Right atrium auricular region (tissue), 2 donors: Measurements from ENCODE around the gene INO80E. TPM values are rescaled to one million over a fixed set of nuclear protein-coding genes. Genes with fewer than 3 reads are reported as not detected.
A peak's percentile ranks its signal among the peaks of the same experiment; 100 is the strongest.
"Not testable (repeated sequence)": the region's sequence is repeated elsewhere in the genome, so short reads cannot be mapped to it uniquely, and the experiment has no call there.

ENCODE experiments used
- DNase-seq: peaks from one replicate; pipeline ENCODE4 v3.0.0-alpha.2; 2019; ENCODE audit warnings: low spot score
- H3K27ac ChIP-seq, 2 donors: fragments of 200-600 bp; sonication (generic); 1 replicate in 1 of 2; 2 replicates in 1 of 2; pipeline ENCODE4 v1.5.1; 2016 to 2019
- H3K27me3 ChIP-seq, 2 donors: fragments of 200-600 bp; sonication (generic); one replicate each; pipeline versions ENCODE4 v1.5.1 to v1.6.0; 2017 to 2019
- H3K36me3 ChIP-seq: fragments of 200-600 bp; sonication (generic); one replicate; pipeline ENCODE4 v1.5.1; 2016
- H3K4me1 ChIP-seq, 2 donors: fragments of 200-600 bp; sonication (generic); one replicate each; pipeline versions ENCODE4 v1.5.1 to v1.6.0; 2017 to 2019
- H3K4me3 ChIP-seq, 2 donors: fragments of 200-600 bp; sonication (generic); 1 replicate in 1 of 2; 2 replicates in 1 of 2; pipeline ENCODE4 v1.5.1; 2017 to 2019; ENCODE audit warnings: mild to moderate bottlenecking in 1 of 2, moderate library complexity in 1 of 2
- H3K9me3 ChIP-seq, 2 donors: fragments of 200-600 bp; sonication (generic); one replicate each; pipeline ENCODE4 v1.5.1; 2019
- CTCF ChIP-seq, 2 donors: fragments of 200-600 bp; sonication (generic); IDR thresholded peaks; one replicate each; pipeline ENCODE4 v1.5.1; 2019; ENCODE audit warnings: antibody characterized with exemption in 2 of 2
- total RNA-seq, 2 donors: library from RNA; depleted of rRNA; stranded (reverse); fragments of >200 nt; gene quantifications; one replicate each; pipeline ENCODE4 v1.1.0, GENCODE V29; 2016

The INO80E gene
- total RNA-seq, 2 donors from 2014 or later: 33.4 to 117 TPM

- Histone ChIP-seq H3K27ac (no peak overlapping the region), H3K36me3 (no peaks in the 10 kb centered on the region), H3K4me1 (peaks cover 0 to 18% of the 10 kb centered on the region in 2 donors), H3K4me3 (no peak overlapping the region), H3K9me3 (no peaks in the 10 kb centered on the region), H3K27me3 (no peaks in the 10 kb centered on the region)
- TF ChIP-seq CTCF (IDR thresholded peaks at IDR 0.05): no peak
- no peak for DNase-seq
Observed at GRCh38 chr16:29959293-29959692, 36.7 kb upstream of the INO80E start.

DNA sequence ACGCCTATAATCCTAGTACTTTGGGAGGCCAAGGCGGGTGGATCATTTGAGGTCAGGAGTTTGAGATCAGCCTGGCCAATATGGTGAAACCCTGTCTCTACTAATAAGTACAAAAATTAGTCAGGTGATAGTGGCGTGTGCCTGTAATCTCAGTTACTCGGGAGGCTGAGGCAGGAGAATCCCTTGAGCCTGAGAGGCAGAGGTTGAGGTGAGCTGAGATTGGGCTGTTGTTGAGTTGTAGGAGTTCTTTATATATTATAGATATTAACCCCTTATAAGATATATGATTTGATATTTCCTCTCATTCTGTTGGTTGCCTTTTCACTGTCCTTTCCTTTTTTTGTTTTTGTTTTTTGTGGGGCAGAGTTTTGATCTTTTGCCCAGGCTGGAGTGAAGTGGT is 36.2 kb upstream of the INO80E start:
- not testable (repeated sequence) for H3K4me3 ChIP-seq, H3K36me3 ChIP-seq, H3K9me3 ChIP-seq, H3K27me3 ChIP-seq, H3K27ac ChIP-seq, DNase-seq
- peaks cover 0 to 18% of the 10 kb centered on the region in 2 donors for H3K4me1 ChIP-seq

GRCh38 chr16:29961127-29961478 is 34.9 kb upstream of the INO80E start:
- Histone ChIP-seq H3K36me3 (no peaks in the 10 kb centered on the region), H3K27me3 (no peaks in the 10 kb centered on the region), H3K27ac (peak overlapping the region; percentile 93), H3K9me3 (no peaks in the 10 kb centered on the region), H3K4me3 (peak overlapping the region; percentile 66 to 80), H3K4me1 (peaks cover 0 to 18% of the 10 kb centered on the region in 2 donors)
- DNase-seq: no peak
- no peak for TF ChIP-seq CTCF (IDR thresholded peaks at IDR 0.05)

DNA sequence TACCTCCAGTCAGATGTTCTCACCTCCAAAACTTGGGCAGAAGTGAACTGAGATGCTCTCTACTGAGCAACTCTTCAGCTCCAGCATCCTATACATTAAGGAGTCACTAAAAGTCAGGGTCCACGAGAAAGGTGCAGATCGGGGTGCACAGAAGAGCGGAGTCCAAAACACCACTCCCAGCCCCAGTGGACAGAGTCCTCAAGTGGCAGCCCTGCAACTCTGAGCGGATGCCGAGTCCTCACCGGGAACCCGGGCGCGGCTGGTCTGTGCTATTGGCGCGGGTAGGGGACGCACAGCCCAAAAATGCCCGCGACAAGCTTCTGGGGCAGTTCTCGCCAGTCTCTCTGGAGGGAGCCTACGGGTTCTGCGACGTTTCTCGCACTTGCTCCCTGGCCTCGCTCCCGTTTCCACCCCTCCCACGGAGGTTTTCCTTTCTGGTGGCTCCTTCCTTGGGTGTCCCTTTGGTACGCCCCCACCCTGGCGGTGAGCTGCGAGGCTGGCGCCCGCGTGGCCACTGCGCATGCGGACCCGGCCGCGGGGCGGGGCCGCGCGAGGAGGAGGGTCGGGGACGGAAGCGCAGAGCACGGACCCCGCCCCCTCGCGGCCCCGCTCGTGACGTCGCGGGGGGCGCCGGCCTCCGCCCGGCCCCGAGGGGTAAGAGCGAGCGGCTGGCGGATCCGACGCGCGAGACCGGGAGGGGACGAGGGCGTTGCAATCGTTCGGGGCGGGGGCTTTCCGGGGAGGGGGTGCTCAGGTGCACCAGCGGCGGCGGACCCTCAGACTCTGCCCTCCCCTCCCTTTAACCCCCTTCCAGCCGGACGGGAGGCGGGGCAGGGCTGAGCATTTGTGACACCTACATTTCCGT is 34.3 kb upstream of the INO80E start, which contains the start of gene TMEM219:
TSS of gene TMEM219 (plus strand) at position 601 of the 865 bp plus-strand sequence. CDS start 1,065 bp downstream, outside the sequence.
- peak within 1 kb of the TSS; percentile 66 to 80 for H3K4me3 ChIP-seq
- H3K9me3 ChIP-seq: no peaks in the 10 kb centered on the region
- peak; percentile 35 to 59 for TF ChIP-seq CTCF (IDR thresholded peaks at IDR 0.05)
- DNase-seq: peak; percentile 88
- peaks cover 0 to 18% of the 10 kb centered on the region in 2 donors for H3K4me1 ChIP-seq
- no peaks in the 10 kb centered on the region for H3K36me3 ChIP-seq
- no peaks in the 10 kb centered on the region for H3K27me3 ChIP-seq
- H3K27ac ChIP-seq: peak within 1 kb of the TSS; percentile 93

DNA sequence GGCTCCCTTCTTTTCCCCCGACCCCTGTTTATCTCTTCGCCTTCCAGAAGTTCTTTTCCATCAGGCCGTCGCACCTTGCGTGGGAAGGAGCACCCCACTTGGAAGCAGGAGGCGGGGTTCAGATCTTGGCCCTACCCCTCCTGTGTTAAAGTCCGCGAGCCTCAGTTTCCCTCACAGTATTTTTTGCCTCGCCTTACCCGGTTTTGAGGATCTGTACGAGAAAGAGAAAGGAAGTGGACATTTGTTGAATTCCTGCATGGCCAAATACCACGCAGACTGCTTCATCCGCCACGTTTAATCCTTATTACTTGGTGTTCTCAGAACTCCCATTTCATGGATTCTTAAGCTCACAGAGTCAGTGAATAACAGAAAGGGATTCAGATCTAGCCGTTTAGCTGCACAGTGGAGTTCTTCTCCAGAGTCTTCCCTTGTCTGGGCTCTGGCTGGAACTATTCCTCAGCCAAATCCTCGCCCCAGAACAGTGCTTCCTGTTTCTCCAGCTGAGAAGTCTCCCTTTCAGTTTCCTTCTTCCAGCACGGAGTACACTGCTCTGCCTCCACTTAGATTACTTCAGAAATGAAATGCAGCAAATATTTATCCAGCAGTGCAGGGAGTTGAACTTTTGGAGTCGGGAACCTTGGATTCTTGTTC is 33.6 kb upstream of the INO80E start:
- no peak for TF ChIP-seq CTCF (IDR thresholded peaks at IDR 0.05)
- Histone ChIP-seq H3K9me3 (no peaks in the 10 kb centered on the region), H3K27me3 (no peaks in the 10 kb centered on the region), H3K4me3 (peak overlapping the region; percentile 66 to 80), H3K4me1 (peaks cover 0 to 18% of the 10 kb centered on the region in 2 donors), H3K36me3 (no peaks in the 10 kb centered on the region), H3K27ac (peak overlapping the region; percentile 93)
- no peak for DNase-seq

DNA sequence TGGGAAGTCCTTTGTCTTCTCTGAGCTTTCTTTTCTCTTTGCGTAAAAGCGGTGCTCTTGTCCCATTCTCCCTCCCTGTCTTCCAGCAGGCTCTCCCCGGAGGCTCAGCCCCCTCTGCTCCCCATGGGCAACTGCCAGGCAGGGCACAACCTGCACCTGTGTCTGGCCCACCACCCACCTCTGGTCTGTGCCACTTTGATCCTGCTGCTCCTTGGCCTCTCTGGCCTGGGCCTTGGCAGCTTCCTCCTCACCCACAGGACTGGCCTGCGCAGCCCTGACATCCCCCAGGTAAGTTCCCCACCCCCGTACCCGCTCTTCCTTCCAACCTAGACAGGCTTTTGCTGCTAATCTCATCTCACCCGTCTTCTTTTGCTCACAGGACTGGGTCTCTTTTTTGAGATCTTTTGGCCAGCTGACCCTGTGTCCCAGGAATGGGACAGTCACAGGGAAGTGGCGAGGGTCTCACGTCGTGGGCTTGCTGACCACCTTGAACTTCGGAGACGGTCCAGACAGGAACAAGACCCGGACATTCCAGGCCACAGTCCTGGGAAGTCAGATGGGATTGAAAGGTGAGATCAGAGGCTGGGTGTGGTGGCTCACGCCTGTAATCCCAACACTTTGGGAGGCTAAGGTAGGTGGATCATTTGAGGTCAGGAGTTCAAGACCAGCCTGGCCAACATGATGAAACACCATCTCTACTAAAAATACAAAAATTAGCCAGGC is 32.9 kb upstream of the INO80E start:
- Histone ChIP-seq H3K4me1 (peaks cover 0 to 18% of the 10 kb centered on the region in 2 donors), H3K36me3 (peaks cover 4% of the 10 kb centered on the region), H3K27me3 (no peaks in the 10 kb centered on the region), H3K9me3 (no peaks in the 10 kb centered on the region), H3K27ac (peak overlapping the region; percentile 93), H3K4me3 (peak overlapping the region; percentile 66 to 80)
- no peak for DNase-seq
- TF ChIP-seq CTCF (IDR thresholded peaks at IDR 0.05): no peak
